HepG2 (cell line): Measurements from ENCODE around the gene FOSL2. TPM values are rescaled to one million over a fixed set of nuclear protein-coding genes. Genes with fewer than 3 reads are reported as not detected.
A peak's percentile ranks its signal among the peaks of the same experiment; 100 is the strongest.

Experiments
- ATAC-seq: fragments of 200-7000 bp; cut with Tn5 transposase; 3 replicates; pipeline ENCODE4 v1.9.1; 2020; ENCODE audit warnings: mild to moderate bottlenecking, moderate library complexity
- BruUV-seq: library from RNA; stranded (reverse); fragments of 400-500 nt; replicated peaks from 2 replicates; lab custom pipeline; 2021; lab: Mats Ljungman, UMichigan
- CTCF ChIA-PET: fragments of 300-600 bp; formaldehyde crosslinking; extraction: SDS; loops from one replicate; lab custom pipeline; 2021; ENCODE audit warnings: low total read pairs, inconsistent platforms, low intra/inter-chr PET ratio; lab: Yijun Ruan, JAX
- POLR2A ChIA-PET: fragments of 350-600 bp; sonication (Branson Sonifier 250); formaldehyde crosslinking; loops from one replicate; lab custom pipeline; 2020; ENCODE audit warnings: antibody characterized with exemption, inconsistent platforms; lab: Yijun Ruan, JAX
- DNase-seq: peaks from one replicate; pipeline ENCODE4 v3.0.0-alpha.2; 2015; ENCODE audit warnings: low spot score
- FAIRE-seq: peaks from 3 replicates; lab custom pipeline; 2011; peaks lifted over from hg19 to GRCh38; lab: Jason Lieb, UNC
- H2AFZ ChIP-seq: one replicate; pipeline ENCODE4 v1.6.1; 2011; ENCODE audit warnings: low read length, inconsistent platforms
- H3K27ac ChIP-seq: fragments of 300-600 bp; 3 replicates; pipeline ENCODE4 v1.8.0; 2011; ENCODE audit warnings: mixed run types, mild to moderate bottlenecking, mixed read lengths, low read length, inconsistent platforms; ENCODE audit not compliant: insufficient read depth; ENCODE audit errors: extremely low read length
- H3K27me3 ChIP-seq, 2 experiments: fragments of 200-600 bp in 1 of 2; 2 replicates in 1 of 2; 3 replicates in 1 of 2; pipeline versions ENCODE4 v1.6.0 to v1.8.0; 2011; ENCODE audit warnings: low read length in 2 of 2, mild to moderate bottlenecking in 2 of 2, moderate library complexity in 2 of 2, inconsistent platforms in 1 of 2; ENCODE audit not compliant: insufficient read depth in 2 of 2, control insufficient read depth in 1 of 2
- H3K36me3 ChIP-seq, 2 experiments: fragments of 200-600 bp in 1 of 2; replicated peaks in 1 of 2; 2 replicates in 1 of 2; 3 replicates in 1 of 2; pipeline versions ENCODE4 v1.5.1 to v1.8.0; 2011; ENCODE audit warnings: low read length in 2 of 2, inconsistent platforms in 1 of 2; ENCODE audit not compliant: insufficient read depth in 2 of 2, control insufficient read depth in 1 of 2
- H3K4me1 ChIP-seq: 2 replicates; pipeline ENCODE4 v1.5.1; 2012; ENCODE audit warnings: low read length, inconsistent platforms; ENCODE audit not compliant: insufficient read depth
- H3K4me2 ChIP-seq: 2 replicates; pipeline ENCODE4 v1.6.0; 2011; ENCODE audit warnings: low read depth, low read length, inconsistent platforms
- H3K4me3 ChIP-seq, 3 experiments: fragments of 200-600 bp in 1 of 3; sonication (generic), shearing (Covaris generic) in 1 of 3; replicated peaks in 1 of 3; 2 replicates each; pipeline ENCODE4 v1.5.1; 2011 to 2016; ENCODE audit warnings: low read length in 3 of 3, inconsistent platforms in 2 of 3, low read depth in 2 of 3, mild to moderate bottlenecking in 2 of 3, control low read depth in 1 of 3, mixed read lengths in 1 of 3; ENCODE audit not compliant: insufficient read depth in 1 of 3
- H3K79me2 ChIP-seq: one replicate; pipeline ENCODE4 v1.6.1; 2011; ENCODE audit warnings: low read length, inconsistent platforms; ENCODE audit not compliant: insufficient read depth
- H3K9ac ChIP-seq: 2 replicates; pipeline ENCODE4 v1.6.0; 2011; ENCODE audit warnings: mild to moderate bottlenecking, low read depth, low read length, inconsistent platforms; ENCODE audit not compliant: insufficient read depth
- H3K9me3 ChIP-seq: 2 replicates; pipeline ENCODE4 v1.5.1; 2012; ENCODE audit warnings: mild to moderate bottlenecking, low read length
- H4K20me1 ChIP-seq: 2 replicates; pipeline ENCODE4 v1.6.0; 2011; ENCODE audit warnings: inconsistent platforms, mild to moderate bottlenecking, low read length, moderate library complexity; ENCODE audit not compliant: insufficient read depth
- CEBPG ChIP-seq: IDR thresholded peaks from 2 replicates; pipeline ENCODE4 v1.6.1; 2016
- ERF ChIP-seq: IDR thresholded peaks from 2 replicates; pipeline ENCODE4 v1.6.1; 2018; ENCODE audit warnings: missing biosample characterization, missing genetic modification reagents
- IKZF1 ChIP-seq: fragments of 450-650 bp; IDR thresholded peaks from 2 replicates; pipeline ENCODE4 v1.7.1; 2016
- MEIS1 ChIP-seq: sonication (generic); formaldehyde crosslinking; IDR thresholded peaks from 2 replicates; pipeline ENCODE4 v1.9.0; 2021; ENCODE audit warnings: mild to moderate bottlenecking, missing genetic modification reagents, moderate library complexity, borderline replicate concordance
- SRSF4 ChIP-seq: fragments of 200-400 bp; formaldehyde crosslinking; IDR thresholded peaks from one replicate; pipeline ENCODE4 v1.6.1; 2018; ENCODE audit warnings: mild to moderate bottlenecking, low read depth, low read length, moderate library complexity; ENCODE audit not compliant: poor library complexity, severe bottlenecking
- ZFP36 ChIP-seq: fragments of 150-350 bp; IDR thresholded peaks from 2 replicates; pipeline ENCODE4 v1.6.1; 2018; ENCODE audit warnings: borderline replicate concordance, low read length, low read depth; ENCODE audit not compliant: partially characterized antibody
- ZKSCAN1 ChIP-seq: fragments of 150-350 bp; IDR thresholded peaks from 2 replicates; pipeline ENCODE4 v1.6.1; 2014; ENCODE audit warnings: low read length
- ZMYM3 ChIP-seq: sonication (generic); formaldehyde crosslinking; IDR thresholded peaks from 2 replicates; pipeline ENCODE4 v1.5.1; 2020; ENCODE audit warnings: mild to moderate bottlenecking, missing genetic modification reagents
- WGBS: methylation state at CpG from one replicate; pipeline ENCODE4 v1.1.6; 2017; ENCODE audit warnings: low lambda C conversion rate; 5-methylcytosine and 5-hydroxymethylcytosine counted together
- in situ Hi-C: cut with HindIII; loops from 2 replicates; pipeline ENCODE4 v1.10.0; 2017; ENCODE audit warnings: low pct_unique_long_range_greater_than_20kb; ENCODE audit not compliant: extremely low pct_ligation_motif_present
- intact Hi-C: fragments of 100-400 bp; cut with micrococcal nuclease; formaldehyde crosslinking; loops from one replicate; pipeline ENCODE4 v1.10.0; 2022; ENCODE audit not compliant: unreplicated experiment
- polyA plus RNA-seq, 8 experiments: library from polyadenylated mRNA; depleted of rRNA in 3 of 8; stranded (reverse) in 7 of 8; unstranded in 1 of 8; fragments of >200 nt; fragmentation: Illumina TruSeq in 4 of 8; extraction: Trizol in 4 of 8; gene quantifications; 2 replicates each; pipeline versions ENCODE4 v1.2.1 to v1.2.3, GENCODE V29; 2011 to 2016; ENCODE audit warnings: low read depth in 4 of 8, missing spikeins in 1 of 8, mixed read lengths in 1 of 8; ENCODE audit not compliant: insufficient read depth in 1 of 8
- total RNA-seq, 5 experiments: library from RNA; depleted of rRNA; stranded (reverse); fragments of >200 nt; fragmentation: Illumina TruSeq; extraction: Trizol; gene quantifications; 2 replicates each; pipeline ENCODE4 v1.2.3, GENCODE V29; 2016; ENCODE audit warnings: low read depth in 1 of 5
- TF ChIP-seq, protein P1 (sequence below): sonication (generic); formaldehyde crosslinking; IDR thresholded peaks from 2 replicates; pipeline ENCODE4 v1.4.0; 2020; ENCODE audit warnings: missing genetic modification reagents, mild to moderate bottlenecking, borderline replicate concordance

The FOSL2 gene
- total and polyA plus RNA-seq, 2 of the 13 experiments (the other 11 are each of a cell fraction or from before 2014, with no cell fraction given) = 3.4 to 18.1 TPM

DNA sequence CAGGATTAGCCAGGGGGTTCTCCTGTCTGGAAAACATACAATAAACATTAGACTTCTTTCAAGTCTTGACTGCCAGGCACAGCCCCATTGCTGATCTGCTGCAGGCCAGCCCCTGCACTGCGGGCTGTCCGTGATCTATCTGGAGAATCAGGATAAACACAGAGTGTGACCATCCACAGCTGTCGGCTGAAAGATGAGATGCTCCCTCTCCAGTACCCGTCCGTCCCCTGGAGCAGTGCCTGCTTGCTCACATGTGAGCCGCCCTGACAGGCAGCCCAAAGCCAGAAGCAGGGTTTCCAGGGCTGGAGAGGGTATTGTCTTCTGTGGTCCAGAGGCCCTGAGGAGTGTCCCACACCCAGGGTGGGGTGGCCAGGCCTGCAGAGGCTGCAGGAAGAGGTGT, 46.1 kb upstream of the FOSL2 start (continued):
- no peak for TF ChIP-seq ERF

DNA sequence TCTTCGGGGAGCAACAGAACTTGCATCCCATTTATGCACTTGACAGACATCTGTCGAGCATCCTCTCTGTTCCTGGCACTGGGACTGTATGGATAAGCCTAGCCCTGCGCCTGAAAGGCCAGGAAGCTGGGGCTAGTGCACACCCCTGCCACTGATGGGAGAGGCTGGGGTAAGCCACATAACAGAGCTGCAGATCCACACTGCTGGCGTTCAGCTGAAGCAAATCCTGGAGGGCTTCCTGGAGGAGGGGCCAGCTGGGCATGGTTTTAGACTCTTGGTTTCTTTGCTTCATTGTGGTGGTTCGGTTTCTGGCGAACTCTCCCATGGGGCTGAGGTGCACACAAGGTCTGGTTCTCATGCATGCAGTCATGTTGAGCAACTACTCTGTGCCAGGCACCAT, 45.5 kb upstream of the FOSL2 start:
- ATAC-seq = no peak
- no peak overlapping the region for H3K9ac ChIP-seq
- in situ Hi-C loops = no loop called here
- BruUV-seq = no TSS peak
- peaks cover 20% of the 10 kb centered on the region for H3K4me1 ChIP-seq
- peaks cover 8 to 28% of the 10 kb centered on the region in 2 experiments; a peak in 4 of 5 replicates for H3K27me3 ChIP-seq
- no peak overlapping the region for H3K27ac ChIP-seq
- no peaks in the 10 kb centered on the region for H3K79me2 ChIP-seq
- no peaks in the 10 kb centered on the region for H3K9me3 ChIP-seq
- intact Hi-C loops = no loop called here
- CTCF ChIA-PET = no interaction called here
- WGBS = 63% methylated on average over 5 of the region's 6 CpGs
- H3K36me3 ChIP-seq = no peaks in the 10 kb centered on the region
- TF ChIP-seq ZFP36 (peak; percentile 97), SRSF4 (no peak), ZKSCAN1 (0 out of 2 replicates have a peak, but pooled peaks have one; percentile 18), ZMYM3 (CRISPR knock-in tag) (peak; percentile 74)
- TF ChIP-seq, all 625 proteins: peak for 3
- DNase-seq (no peak), FAIRE-seq (no peak)
- no peak overlapping the region for H3K4me3 ChIP-seq
- no peak overlapping the region for H2AFZ ChIP-seq
- no peaks in the 10 kb centered on the region for H4K20me1 ChIP-seq
- H3K4me2 ChIP-seq = no peak overlapping the region
- POLR2A ChIA-PET = no interaction called here

DNA sequence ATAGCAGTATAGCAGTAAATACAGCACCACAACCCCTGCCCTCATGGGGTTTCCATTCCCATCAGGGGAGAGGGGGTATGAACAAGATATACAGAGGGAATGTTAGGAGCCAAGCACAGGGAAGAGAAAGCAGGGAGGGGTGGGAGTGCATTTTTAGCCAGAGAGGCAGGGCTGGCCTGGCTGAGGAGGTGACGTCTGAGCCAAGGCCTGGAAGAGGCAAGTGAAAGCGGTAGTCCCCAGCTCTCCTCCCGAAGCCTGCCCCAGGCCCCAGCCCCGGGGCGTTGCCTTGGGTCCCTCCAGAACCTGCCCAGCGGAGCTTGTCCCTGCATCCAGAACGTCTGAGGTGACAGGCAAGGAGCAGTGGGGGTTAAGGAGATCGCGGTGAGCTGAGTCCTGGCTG, 45.1 kb upstream of the FOSL2 start:
- peaks cover 16% of the 10 kb centered on the region for H3K4me1 ChIP-seq
- H3K27ac ChIP-seq = no peak overlapping the region
- no peaks in the 10 kb centered on the region for H4K20me1 ChIP-seq
- intact Hi-C loops (no loop called here), in situ Hi-C loops (no loop called here)
- peaks cover 8 to 32% of the 10 kb centered on the region in 2 experiments; a peak in 4 of 5 replicates for H3K27me3 ChIP-seq
- POLR2A ChIA-PET = no interaction called here
- no peak for ATAC-seq
- H2AFZ ChIP-seq = no peak overlapping the region
- peak overlapping the region; percentile 9; the same call in 1 of the 2 replicates for H3K4me2 ChIP-seq
- peak overlapping the region in 1 of 3 experiments; percentile 20; a peak in 1 of 6 replicates for H3K4me3 ChIP-seq
- CTCF ChIA-PET = no interaction called here
- WGBS = 49% methylated on average over 8 of the region's 9 CpGs
- no peak for FAIRE-seq
- BruUV-seq = no TSS peak
- H3K9me3 ChIP-seq = no peaks in the 10 kb centered on the region
- DNase-seq = no peak
- H3K79me2 ChIP-seq = no peaks in the 10 kb centered on the region
- H3K36me3 ChIP-seq = no peaks in the 10 kb centered on the region
- no peak overlapping the region for H3K9ac ChIP-seq
- TF ChIP-seq MEIS1 (CRISPR knock-in tag) (no peak), IKZF1 (no peak), CEBPG (no peak)
- TF ChIP-seq, protein P1, sequence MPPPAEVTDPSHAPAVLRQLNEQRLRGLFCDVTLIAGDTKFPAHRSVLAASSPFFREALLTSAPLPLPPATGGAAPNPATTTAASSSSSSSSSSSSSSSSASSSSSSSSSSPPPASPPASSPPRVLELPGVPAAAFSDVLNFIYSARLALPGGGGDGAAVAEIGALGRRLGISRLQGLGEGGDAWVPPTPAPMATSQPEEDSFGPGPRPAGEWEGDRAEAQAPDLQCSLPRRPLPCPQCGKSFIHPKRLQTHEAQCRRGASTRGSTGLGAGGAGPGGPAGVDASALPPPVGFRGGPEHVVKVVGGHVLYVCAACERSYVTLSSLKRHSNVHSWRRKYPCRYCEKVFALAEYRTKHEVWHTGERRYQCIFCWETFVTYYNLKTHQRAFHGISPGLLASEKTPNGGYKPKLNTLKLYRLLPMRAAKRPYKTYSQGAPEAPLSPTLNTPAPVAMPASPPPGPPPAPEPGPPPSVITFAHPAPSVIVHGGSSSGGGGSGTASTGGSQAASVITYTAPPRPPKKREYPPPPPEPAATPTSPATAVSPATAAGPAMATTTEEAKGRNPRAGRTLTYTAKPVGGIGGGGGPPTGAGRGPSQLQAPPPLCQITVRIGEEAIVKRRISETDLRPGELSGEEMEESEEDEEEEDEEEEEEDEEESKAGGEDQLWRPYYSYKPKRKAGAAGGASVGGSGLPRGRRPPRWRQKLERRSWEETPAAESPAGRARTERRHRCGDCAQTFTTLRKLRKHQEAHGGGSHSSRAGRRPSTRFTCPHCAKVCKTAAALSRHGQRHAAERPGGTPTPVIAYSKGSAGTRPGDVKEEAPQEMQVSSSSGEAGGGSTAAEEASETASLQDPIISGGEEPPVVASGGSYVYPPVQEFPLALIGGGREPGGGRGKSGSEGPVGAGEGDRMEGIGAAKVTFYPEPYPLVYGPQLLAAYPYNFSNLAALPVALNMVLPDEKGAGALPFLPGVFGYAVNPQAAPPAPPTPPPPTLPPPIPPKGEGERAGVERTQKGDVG = no peak
